ENCODE results near the gene CRAMP1. TPM values are rescaled to one million over a fixed set of nuclear protein-coding genes. Genes with fewer than 3 reads are reported as not detected.

CRAMP1 gene
- total RNA-seq (10 to 100 TPM; 11.0 to 18.4 (median 13.7) TPM), polyA plus RNA-seq (7.1 TPM)
- long read RNA-seq, donor 1, partial matches to known transcripts: 4 of 6 reads
- long read RNA-seq, donor 1, other reads (novel, unspliced or antisense): 2 of 6 reads
- long read RNA-seq, donor 2, partial matches to known transcripts: 2 of 3 reads
- long read RNA-seq, donor 2, other reads (novel, unspliced or antisense): 1 of 3 reads
- long read RNA-seq, donor 3, partial matches to known transcripts: 6 of 8 reads
- long read RNA-seq, donor 3, other reads (novel, unspliced or antisense): 2 of 8 reads
- long read RNA-seq, donor 4, partial matches to known transcripts: 2 of 2 reads
- long read RNA-seq, donor 4, other reads (novel, unspliced or antisense): 0 of 2 reads

- H3K4me1 ChIP-seq (ENCODE audit: control insufficient read depth, insufficient read depth, low read length): no peaks in the 10 kb centered on the region
- ATAC-seq: no peak
Measured at GRCh38 chr16:1612320-1613111, at the start of gene CRAMP1. Gene CRAMP1 (plus strand): TSS chr16:1612360. CDS start chr16:1614640, 2,280 bp downstream.

GRCh38 chr16:1563786-1564185 lies 48.4 kb upstream of the CRAMP1 start:
- no peak overlapping the region for H3K27ac ChIP-seq (ENCODE audit: low read length)
- DNase-seq (peak in 1 of 3 donors; percentile 43), ATAC-seq (no peak)
- no peaks in the 10 kb centered on the region for H3K9me3 ChIP-seq (ENCODE audit: control insufficient read depth, low read length)
- WGBS: 97% methylated on average over 20 of the region's 20 CpGs
- no peaks in the 10 kb centered on the region for H3K27me3 ChIP-seq (ENCODE audit: control insufficient read depth, insufficient read depth)
- H3K4me3 ChIP-seq (ENCODE audit: low read length): no peak overlapping the region
- intact Hi-C loops (cut with DNase I): loop anchor here in 1 of 4 donors (10.0 kb wide), 1 partner anchor 69 kb away; the partner anchor contains the start of gene TELO2
- no peaks in the 10 kb centered on the region for H3K4me1 ChIP-seq (ENCODE audit: control insufficient read depth, insufficient read depth, low read length)

More at GRCh38 chr16:1612320-1613111, at the start of gene CRAMP1:
- Histone ChIP-seq H3K27me3 (ENCODE audit: control insufficient read depth, insufficient read depth) (no peaks in the 10 kb centered on the region), H3K27ac (ENCODE audit: low read length) (peak within 1 kb of the TSS; percentile 73), H3K9me3 (ENCODE audit: control insufficient read depth, low read length) (no peaks in the 10 kb centered on the region), H3K4me3 (ENCODE audit: low read length) (peak within 1 kb of the TSS; percentile 82)
- intact Hi-C loops (cut with DNase I): loop anchor here in 1 of 4 donors (5.0 kb wide), 1 partner anchor 65 kb away; no protein-coding TSS in a partner anchor
- WGBS: under 1% methylated on average over 100 of the region's 101 CpGs
- peak in 1 of 3 donors; percentile 22 for DNase-seq

GRCh38 chr16:1564325-1564724 lies 47.8 kb upstream of the CRAMP1 start:
- no peak overlapping the region for H3K4me3 ChIP-seq (ENCODE audit: low read length)
- no peaks in the 10 kb centered on the region for H3K27me3 ChIP-seq (ENCODE audit: control insufficient read depth, insufficient read depth)
- no peak for ATAC-seq
- no peak overlapping the region for H3K27ac ChIP-seq (ENCODE audit: low read length)
- no peaks in the 10 kb centered on the region for H3K4me1 ChIP-seq (ENCODE audit: control insufficient read depth, insufficient read depth, low read length)
- no peaks in the 10 kb centered on the region for H3K9me3 ChIP-seq (ENCODE audit: control insufficient read depth, low read length)
- peak in 1 of 3 donors; percentile 63 for DNase-seq
- 74% methylated on average over 9 of the region's 9 CpGs for WGBS
- intact Hi-C loops (cut with DNase I): loop anchor here in 1 of 4 donors (10.0 kb wide), 1 partner anchor 70 kb away; the partner anchor contains the start of gene TELO2

- H3K27me3 ChIP-seq (ENCODE audit: control insufficient read depth, insufficient read depth): no peaks in the 10 kb centered on the region
- H3K4me3 ChIP-seq (ENCODE audit: low read length): no peak overlapping the region
- DNase-seq (peak in 1 of 3 donors; percentile 49), ATAC-seq (no peak)
- H3K9me3 ChIP-seq (ENCODE audit: control insufficient read depth, low read length): no peaks in the 10 kb centered on the region
- H3K4me1 ChIP-seq (ENCODE audit: control insufficient read depth, insufficient read depth, low read length): no peaks in the 10 kb centered on the region
- intact Hi-C loops (cut with DNase I): loop anchor here in 1 of 4 donors (10.0 kb wide), 1 partner anchor 70 kb away; the partner anchor contains the start of gene TELO2
- WGBS: 83% methylated on average over 16 of the region's 16 CpGs
- no peak overlapping the region for H3K27ac ChIP-seq (ENCODE audit: low read length)
Measured at GRCh38 chr16:1565083-1565805, 46.9 kb upstream of the CRAMP1 start.

- Histone ChIP-seq H3K4me1 (ENCODE audit: control insufficient read depth, insufficient read depth, low read length) (no peaks in the 10 kb centered on the region), H3K27me3 (ENCODE audit: control insufficient read depth, insufficient read depth) (no peaks in the 10 kb centered on the region), H3K4me3 (ENCODE audit: low read length) (no peak overlapping the region), H3K9me3 (ENCODE audit: control insufficient read depth, low read length) (no peaks in the 10 kb centered on the region), H3K27ac (ENCODE audit: low read length) (no peak overlapping the region)
- ATAC-seq (no peak), DNase-seq (peak in 1 of 3 donors; percentile 9)
- WGBS: 91% methylated on average over 13 of the region's 13 CpGs
- intact Hi-C loops (cut with DNase I): loop anchor here in 1 of 4 donors (10.0 kb wide), 1 partner anchor 73 kb away; the partner anchor contains the start of gene TELO2
Measured at GRCh38 chr16:1567988-1568387, 44.2 kb upstream of the CRAMP1 start.

GRCh38 chr16:1571012-1571671 lies 41.0 kb upstream of the CRAMP1 start:
- H3K4me1 ChIP-seq (ENCODE audit: control insufficient read depth, insufficient read depth, low read length): no peaks in the 10 kb centered on the region

GRCh38 chr16:1572673-1573072 lies 39.5 kb upstream of the CRAMP1 start:
- no peak for DNase-seq
- H3K9me3 ChIP-seq (ENCODE audit: control insufficient read depth, low read length): no peaks in the 10 kb centered on the region

More at GRCh38 chr16:1571012-1571671, 41.0 kb upstream of the CRAMP1 start:
- Histone ChIP-seq H3K27me3 (ENCODE audit: control insufficient read depth, insufficient read depth) (no peaks in the 10 kb centered on the region), H3K27ac (ENCODE audit: low read length) (no peak overlapping the region), H3K9me3 (ENCODE audit: control insufficient read depth, low read length) (no peaks in the 10 kb centered on the region), H3K4me3 (ENCODE audit: low read length) (no peak overlapping the region)
- intact Hi-C loops (cut with DNase I): no loop called here
- no peak for DNase-seq
- WGBS: 78% methylated on average over 7 of the region's 7 CpGs
- ATAC-seq: no peak

GRCh38 chr16:1573301-1573700 lies 38.9 kb upstream of the CRAMP1 start:
- H3K27ac ChIP-seq (ENCODE audit: low read length): no peak overlapping the region
- H3K27me3 ChIP-seq (ENCODE audit: control insufficient read depth, insufficient read depth): no peaks in the 10 kb centered on the region
- no peak overlapping the region for H3K4me3 ChIP-seq (ENCODE audit: low read length)
- H3K9me3 ChIP-seq (ENCODE audit: control insufficient read depth, low read length): no peaks in the 10 kb centered on the region
- ATAC-seq: no peak
- intact Hi-C loops (cut with DNase I): no loop called here
- no peaks in the 10 kb centered on the region for H3K4me1 ChIP-seq (ENCODE audit: control insufficient read depth, insufficient read depth, low read length)
- 83% methylated on average over 5 of the region's 5 CpGs for WGBS
- no peak for DNase-seq

More at GRCh38 chr16:1572673-1573072, 39.5 kb upstream of the CRAMP1 start:
- 85% methylated on average over 7 of the region's 7 CpGs for WGBS
- ATAC-seq: no peak
- Histone ChIP-seq H3K27ac (ENCODE audit: low read length) (no peak overlapping the region), H3K27me3 (ENCODE audit: control insufficient read depth, insufficient read depth) (no peaks in the 10 kb centered on the region), H3K4me3 (ENCODE audit: low read length) (no peak overlapping the region), H3K4me1 (ENCODE audit: control insufficient read depth, insufficient read depth, low read length) (no peaks in the 10 kb centered on the region)
- intact Hi-C loops (cut with DNase I): no loop called here

GRCh38 chr16:1575578-1575977 lies 36.6 kb upstream of the CRAMP1 start:
- no peak overlapping the region for H3K27ac ChIP-seq (ENCODE audit: low read length)
- ATAC-seq (no peak), DNase-seq (peak in 1 of 3 donors; percentile 10)
- H3K9me3 ChIP-seq (ENCODE audit: control insufficient read depth, low read length): no peaks in the 10 kb centered on the region
- H3K4me1 ChIP-seq (ENCODE audit: control insufficient read depth, insufficient read depth, low read length): no peaks in the 10 kb centered on the region
- H3K4me3 ChIP-seq (ENCODE audit: low read length): no peak overlapping the region
- intact Hi-C loops (cut with DNase I): no loop called here
- no peaks in the 10 kb centered on the region for H3K27me3 ChIP-seq (ENCODE audit: control insufficient read depth, insufficient read depth)

GRCh38 chr16:1579214-1579613 lies 32.9 kb upstream of the CRAMP1 start:
- Histone ChIP-seq H3K27ac (ENCODE audit: low read length) (no peak overlapping the region), H3K27me3 (ENCODE audit: control insufficient read depth, insufficient read depth) (no peaks in the 10 kb centered on the region), H3K4me1 (ENCODE audit: control insufficient read depth, insufficient read depth, low read length) (no peaks in the 10 kb centered on the region), H3K4me3 (ENCODE audit: low read length) (no peak overlapping the region), H3K9me3 (ENCODE audit: control insufficient read depth, low read length) (no peaks in the 10 kb centered on the region)
- WGBS: 90% methylated on average over 5 of the region's 5 CpGs
- peak in 1 of 3 donors; percentile 21 for DNase-seq
- no peak for ATAC-seq
- intact Hi-C loops (cut with DNase I): no loop called here
